GM18499 (cell line): ENCODE results near the gene TEX19.

Experiments
- ATAC-seq: cut with Tn5 transposase; IDR thresholded peaks from one replicate; pipeline ENCODE4 v1.9.1; 2021; ENCODE audit warnings: moderate number of reproducible peaks; ENCODE audit not compliant: insufficient read depth, unreplicated experiment

The TEX19 gene

GRCh38 chr17:82358465-82359350 lies at the start of gene TEX19:
TEX19 (plus strand) TSS chr17:82359247; CDS start chr17:82362151, 2,904 bp downstream.
- ATAC-seq, result no peak

GRCh38 chr17:82309656-82310570 lies 49.1 kb upstream of the TEX19 start:
- no peak for ATAC-seq

GRCh38 chr17:82310877-82311276 lies 48.2 kb upstream of the TEX19 start:
- no peak for ATAC-seq

GRCh38 chr17:82311971-82312370 lies 47.1 kb upstream of the TEX19 start:
- ATAC-seq, result no peak

- no peak for ATAC-seq
Observed at GRCh38 chr17:82313195-82314011, 45.6 kb upstream of the TEX19 start.

- no peak for ATAC-seq
Observed at GRCh38 chr17:82314012-82314726, 44.9 kb upstream of the TEX19 start.

GRCh38 chr17:82314727-82315605 lies 44.1 kb upstream of the TEX19 start:
- no peak for ATAC-seq

GRCh38 chr17:82315703-82316358 lies 43.2 kb upstream of the TEX19 start:
- ATAC-seq, result no peak

- no peak for ATAC-seq
Observed at GRCh38 chr17:82316651-82317393, 42.2 kb upstream of the TEX19 start.

GRCh38 chr17:82317394-82318168 lies 41.5 kb upstream of the TEX19 start, which contains the start of gene CD7:
CD7 (minus strand) TSS chr17:82317608; CDS start chr17:82317495, 113 bp downstream.
- no peak for ATAC-seq

GRCh38 chr17:82318169-82318498 lies 40.9 kb upstream of the TEX19 start:
- no peak for ATAC-seq

- ATAC-seq, result no peak
Observed at GRCh38 chr17:82318772-82319606, 40.1 kb upstream of the TEX19 start.

GRCh38 chr17:82319619-82320062 lies 39.4 kb upstream of the TEX19 start:
- no peak for ATAC-seq

- no peak for ATAC-seq
Observed at GRCh38 chr17:82320140-82320840, 38.8 kb upstream of the TEX19 start.
